UCSD-AML1 (cell line): ENCODE measurements around the gene RGS10.
A peak's percentile ranks its signal among the peaks of the same experiment; 100 is the strongest.
"Not testable (repeated sequence)": the region's sequence is repeated elsewhere in the genome, so short reads cannot be mapped to it uniquely, and the experiment has no call there.

ENCODE experiments used
- DNase-seq: peaks from one replicate; lab custom pipeline; 2025; ENCODE audit not compliant: unreplicated experiment; lab: John Stamatoyannopoulos, UW

Gene RGS10

GRCh38 chr10:119470920-119471702 is 71.4 kb downstream of the RGS10 start:
- no peak for DNase-seq

GRCh38 chr10:119469846-119470245 is 72.7 kb downstream of the RGS10 start:
- DNase-seq = no peak

GRCh38 chr10:119469325-119469707 is 73.2 kb downstream of the RGS10 start:
- DNase-seq = no peak

- DNase-seq = no peak
Observed at GRCh38 chr10:119468542-119469324, 73.8 kb downstream of the RGS10 start.

- peak; percentile 23 for DNase-seq
Observed at GRCh38 chr10:119466655-119467054, 75.9 kb downstream of the RGS10 start.

- DNase-seq = no peak
Observed at GRCh38 chr10:119466076-119466475, 76.4 kb downstream of the RGS10 start.

- no peak for DNase-seq
Observed at GRCh38 chr10:119465085-119465484, 77.4 kb downstream of the RGS10 start.

- DNase-seq = not testable (repeated sequence)
Observed at GRCh38 chr10:119463195-119463594, 79.3 kb downstream of the RGS10 start.

- DNase-seq = no peak
Observed at GRCh38 chr10:119462773-119463172, 79.7 kb downstream of the RGS10 start.

- no peak for DNase-seq
Observed at GRCh38 chr10:119461923-119462322, 80.6 kb downstream of the RGS10 start.

- no peak for DNase-seq
Observed at GRCh38 chr10:119461380-119461779, 81.1 kb downstream of the RGS10 start.

GRCh38 chr10:119460369-119461195 is 81.9 kb downstream of the RGS10 start:
- DNase-seq = no peak

- DNase-seq = no peak
Observed at GRCh38 chr10:119459681-119460340, 82.7 kb downstream of the RGS10 start.

- no peak for DNase-seq
Observed at GRCh38 chr10:119457966-119458766, 84.4 kb downstream of the RGS10 start.

- DNase-seq = no peak
Observed at GRCh38 chr10:119456435-119456810, 86.1 kb downstream of the RGS10 start.

- DNase-seq = no peak
Observed at GRCh38 chr10:119455609-119456434, 86.7 kb downstream of the RGS10 start.

- no peak for DNase-seq
Observed at GRCh38 chr10:119454990-119455389, 87.5 kb downstream of the RGS10 start.

- no peak for DNase-seq
Observed at GRCh38 chr10:119454316-119454715, 88.2 kb downstream of the RGS10 start.

GRCh38 chr10:119453313-119453712 is 89.2 kb downstream of the RGS10 start:
- no peak for DNase-seq
